ENCODE results near the gene CA5A. TPM values are rescaled to one million over a fixed set of nuclear protein-coding genes. Genes with fewer than 3 reads are reported as not detected.
"Not testable (repeated sequence)": the region's sequence is repeated elsewhere in the genome, so short reads cannot be mapped to it uniquely, and the experiment has no call there.

Gene CA5A
- total RNA-seq, 4 donors from 2014 or later: not detected

- TF ChIP-seq CTCF (IDR thresholded peaks at IDR 0.05; ENCODE audit: low read depth): no peak
Measured at GRCh38 chr16:87881324-87882200, 54.8 kb downstream of the CA5A start.

- TF ChIP-seq CTCF (IDR thresholded peaks at IDR 0.05; ENCODE audit: low read depth): no peak
Measured at GRCh38 chr16:87880117-87880696, 56.1 kb downstream of the CA5A start.

DNA sequence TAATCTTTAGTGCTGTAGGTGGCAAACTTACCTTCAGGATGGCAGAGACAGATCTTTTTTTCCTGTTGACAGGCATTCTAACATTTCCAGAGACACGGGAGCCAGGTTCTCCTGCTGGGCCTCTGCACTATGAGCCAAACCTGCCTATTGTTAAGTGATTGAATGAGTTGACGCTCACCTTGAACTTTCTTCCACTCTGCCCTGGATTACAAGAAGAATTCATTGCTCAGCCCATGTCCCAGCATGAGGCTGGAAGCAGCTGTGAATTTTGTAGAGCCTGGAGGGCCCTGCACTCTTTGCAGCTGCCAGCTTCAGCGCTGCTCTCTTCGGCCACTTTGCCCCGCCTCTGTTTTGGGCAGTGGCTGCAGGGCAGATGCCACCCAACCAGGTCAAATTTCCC, 57.6 kb downstream of the CA5A start:
- no peak for TF ChIP-seq CTCF (IDR thresholded peaks at IDR 0.05; ENCODE audit: low read depth)

DNA sequence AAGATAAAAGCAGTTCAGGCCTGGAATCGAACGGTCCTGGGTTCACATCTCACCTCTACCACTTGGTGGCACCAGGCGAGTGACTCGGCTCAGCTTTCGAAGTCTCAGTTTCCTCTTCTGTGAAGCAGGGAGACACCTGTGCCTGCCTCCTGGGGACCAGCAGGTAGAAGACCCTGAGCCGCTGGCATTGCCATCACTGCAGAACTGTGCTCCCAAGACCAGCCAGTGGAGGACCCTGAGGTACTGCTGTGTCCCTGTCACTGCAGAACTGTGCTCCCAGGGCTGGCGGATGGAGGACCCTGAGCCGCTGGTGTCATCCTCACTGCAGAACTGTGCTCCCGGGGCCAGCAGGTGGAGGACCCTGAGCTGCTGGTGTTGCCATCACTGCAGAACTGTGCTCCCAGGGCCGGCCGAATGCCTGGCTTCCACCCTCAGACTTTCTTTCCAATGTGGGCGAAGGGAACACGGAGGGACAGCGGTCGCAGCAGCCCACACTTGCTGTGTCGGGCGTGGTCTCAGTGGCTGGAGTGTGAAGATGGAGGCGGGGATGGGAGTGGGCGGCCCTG, 58.3 kb downstream of the CA5A start:
- no peak for TF ChIP-seq CTCF (IDR thresholded peaks at IDR 0.05; ENCODE audit: low read depth)

DNA sequence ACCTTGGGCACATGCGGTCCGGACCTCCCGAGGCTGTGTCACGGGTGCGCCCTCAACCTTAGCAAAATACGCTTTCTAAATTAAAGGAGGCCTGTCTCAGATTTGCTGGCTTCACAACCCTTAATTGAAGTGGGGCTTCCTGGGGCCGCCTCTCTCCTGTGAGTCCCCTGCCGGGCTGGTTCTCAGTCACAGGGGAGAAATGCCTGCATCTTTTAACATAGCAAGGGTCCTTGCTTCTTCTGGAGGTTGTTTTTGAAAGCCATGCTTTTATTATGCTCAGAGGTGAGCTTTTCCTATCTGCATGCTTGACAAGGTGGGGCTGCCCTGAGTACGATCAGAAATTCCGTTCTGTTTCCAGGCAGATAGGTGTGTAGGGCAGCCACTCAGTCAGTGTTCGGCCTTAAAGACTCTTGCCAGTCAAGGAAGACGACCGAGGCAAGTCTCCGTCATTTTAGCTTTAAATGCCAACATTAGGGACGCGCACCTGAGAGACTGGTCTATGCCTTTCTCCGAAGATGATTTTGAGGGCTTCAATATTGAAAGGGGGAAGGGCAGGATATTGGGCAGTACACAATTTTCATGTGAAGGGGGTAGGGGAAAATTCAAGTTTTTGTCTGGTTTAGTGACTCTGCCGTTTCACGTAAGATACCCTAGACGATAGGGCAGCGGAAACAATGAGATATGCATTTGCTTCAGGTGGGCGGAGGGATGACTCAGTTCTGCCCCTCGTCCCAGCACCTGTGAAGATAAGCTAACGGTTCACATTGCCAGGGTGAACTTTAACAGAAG, 61.5 kb downstream of the CA5A start:
- TF ChIP-seq CTCF (IDR thresholded peaks at IDR 0.05; ENCODE audit: low read depth): no peak

DNA sequence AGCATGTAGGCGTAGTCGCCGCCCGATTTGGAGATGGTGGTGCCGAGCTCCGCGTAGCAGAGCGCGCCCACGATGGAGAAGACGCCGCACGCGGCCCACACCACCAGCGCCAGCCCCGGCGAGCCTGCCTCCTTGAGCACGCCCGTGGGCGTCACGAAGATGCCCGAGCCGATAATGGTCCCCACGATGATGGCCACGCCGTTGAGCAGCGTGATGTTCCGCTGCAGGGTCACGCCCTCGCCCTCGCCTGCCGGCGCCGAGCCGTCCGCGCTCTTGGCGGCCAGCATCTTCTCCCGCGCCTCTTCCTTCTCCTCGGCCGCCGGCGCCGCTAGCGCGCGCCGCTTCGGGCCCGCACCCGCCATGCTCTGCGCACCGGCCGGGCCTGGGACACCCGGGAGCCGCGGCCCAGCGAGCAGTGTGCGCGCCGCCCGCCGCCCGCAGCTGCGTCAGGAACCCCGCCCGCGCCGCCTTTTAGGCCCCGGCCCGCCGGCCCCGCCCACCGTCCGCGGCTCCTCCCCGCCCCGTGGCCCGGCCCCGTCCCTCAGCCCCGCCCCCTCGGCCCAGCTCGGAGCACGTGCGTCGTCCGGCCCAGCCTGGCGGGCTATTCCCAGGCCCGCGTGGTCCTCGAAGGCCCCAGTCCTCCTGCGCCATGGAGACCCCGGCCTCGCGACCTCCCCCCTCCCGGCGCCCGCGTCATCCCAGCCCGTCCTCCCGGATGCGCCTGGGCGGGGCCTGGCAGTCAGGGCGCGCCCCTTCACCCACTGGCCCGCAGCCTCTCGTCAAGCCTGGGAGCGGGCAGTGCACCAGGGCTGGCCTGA, 67.1 kb downstream of the CA5A start, which contains the start of gene SLC7A5:
Gene SLC7A5, minus strand, starts transcription at position 447 of the 818 bp plus-strand sequence. Its CDS starts 85 bp downstream, at position 362.
- TF ChIP-seq CTCF (IDR thresholded peaks at IDR 0.05; ENCODE audit: low read depth): not testable (repeated sequence)

Data from subcutaneous adipose tissue (tissue), 4 donors.